SKM-1 (cell line): ENCODE measurements around the gene CASP9.
"Not testable (repeated sequence)": the region's sequence is repeated elsewhere in the genome, so short reads cannot be mapped to it uniquely, and the experiment has no call there.

ENCODE experiments used
- DNase-seq: peaks from one replicate; lab custom pipeline; 2025; ENCODE audit not compliant: unreplicated experiment; lab: John Stamatoyannopoulos, UW

The CASP9 gene

GRCh38 chr1:15526021-15526489 is 2.0 kb upstream of the CASP9 start:
- DNase-seq: no peak

GRCh38 chr1:15525050-15526020 is 1.3 kb upstream of the CASP9 start:
- DNase-seq: no peak

- peak; percentile 97 for DNase-seq
These were observed 451 bp upstream of the CASP9 start for GRCh38 chr1:15524283-15525049.

GRCh38 chr1:15523104-15524020 is 653 bp downstream of the CASP9 start:
- DNase-seq: no peak

GRCh38 chr1:15522551-15522950 is 1.5 kb downstream of the CASP9 start:
- no peak for DNase-seq

GRCh38 chr1:15521206-15521906 is 2.7 kb downstream of the CASP9 start:
- not testable (repeated sequence) for DNase-seq

GRCh38 chr1:15519625-15520024 is 4.4 kb downstream of the CASP9 start:
- no peak for DNase-seq

GRCh38 chr1:15515022-15515663 is 8.9 kb downstream of the CASP9 start:
- no peak for DNase-seq

- DNase-seq: not testable (repeated sequence)
These were observed 9.5 kb downstream of the CASP9 start for GRCh38 chr1:15514557-15514956.

- no peak for DNase-seq
These were observed 10.1 kb downstream of the CASP9 start for GRCh38 chr1:15513919-15514318.

- DNase-seq: no peak
These were observed 10.8 kb downstream of the CASP9 start for GRCh38 chr1:15513192-15513591.

GRCh38 chr1:15510611-15511405 is 13.2 kb downstream of the CASP9 start:
- DNase-seq: no peak

- no peak for DNase-seq
These were observed 14.4 kb downstream of the CASP9 start for GRCh38 chr1:15509586-15509985.

GRCh38 chr1:15508700-15509487 is 15.1 kb downstream of the CASP9 start:
- DNase-seq: no peak

- DNase-seq: no peak
These were observed 16.7 kb downstream of the CASP9 start for GRCh38 chr1:15507278-15507677.

- no peak for DNase-seq
These were observed 17.2 kb downstream of the CASP9 start for GRCh38 chr1:15506831-15507230.

- no peak for DNase-seq
These were observed 19.6 kb downstream of the CASP9 start for GRCh38 chr1:15504436-15504835.
